ENCODE results near the gene RAP1B.

DNA sequence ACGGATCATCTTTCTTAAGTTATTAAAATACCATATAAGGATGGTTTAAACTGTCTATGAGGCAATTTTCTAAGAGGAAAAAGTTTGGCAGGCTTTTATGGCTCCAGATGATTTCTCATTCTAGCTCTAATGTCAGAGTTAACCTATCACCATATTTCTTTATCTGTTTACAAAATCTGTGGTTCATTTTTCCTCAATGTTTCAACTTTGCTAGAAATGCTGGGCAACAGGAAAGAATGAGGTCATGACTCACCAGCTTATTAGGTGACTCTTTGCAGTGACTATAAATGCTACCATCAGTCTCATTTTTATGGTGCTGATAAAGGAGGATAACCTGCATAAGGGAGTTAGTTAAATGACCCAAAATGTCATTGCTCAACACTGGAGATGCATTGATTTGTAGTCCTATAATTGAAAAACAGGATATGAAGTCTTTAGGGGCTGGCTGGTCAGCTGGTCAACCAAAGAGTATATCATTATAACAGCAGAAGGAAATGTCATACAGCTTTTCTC, 45.3 kb upstream of the RAP1B start:
- no peak for TF ChIP-seq CTCF (IDR thresholded peaks at IDR 0.05)
- no peak for TF ChIP-seq POLR2A (IDR thresholded peaks at IDR 0.05)

Measured in adrenal gland (tissue), 5 donors.